Kidney (tissue), 14 donors: ENCODE results near the gene SLC12A7. TPM values are rescaled to one million over a fixed set of nuclear protein-coding genes. Genes with fewer than 3 reads are reported as not detected.

Experiments used
- DNase-seq, 5 donors: peaks; one replicate each; pipeline ENCODE4 v3.0.0-alpha.2; 2013 to 2020
- FAIRE-seq: peaks from 2 replicates; lab custom pipeline; 2012; peaks lifted over from hg19 to GRCh38; lab: Jason Lieb, UNC
- H3K27ac ChIP-seq, 2 donors: one replicate each; pipeline ENCODE4 v1.7.0; 2013; ENCODE audit warnings: low read depth in 2 of 2, low read length in 2 of 2, inconsistent platforms in 1 of 2
- H3K27me3 ChIP-seq: one replicate; pipeline ENCODE4 v1.7.1; 2013; ENCODE audit warnings: low read length, inconsistent platforms; ENCODE audit not compliant: control insufficient read depth, insufficient read depth
- H3K36me3 ChIP-seq, 3 donors: one replicate each; pipeline versions ENCODE4 v1.7.0 to v1.7.1; 2013; ENCODE audit warnings: low read length in 3 of 3, control low read depth in 1 of 3, inconsistent platforms in 1 of 3; ENCODE audit not compliant: insufficient read depth in 3 of 3, control insufficient read depth in 2 of 3
- H3K4me1 ChIP-seq, 3 donors: one replicate each; pipeline versions ENCODE4 v1.7.0 to v1.7.1; 2013; ENCODE audit warnings: low read length in 3 of 3, inconsistent platforms in 1 of 3, low read depth in 1 of 3; ENCODE audit not compliant: control insufficient read depth in 2 of 3, insufficient read depth in 2 of 3
- H3K4me3 ChIP-seq, 3 donors: one replicate each; pipeline versions ENCODE4 v1.7.0 to v1.8.1; 2013; ENCODE audit warnings: low read length in 3 of 3, control low read depth in 1 of 3, inconsistent platforms in 1 of 3
- H3K9ac ChIP-seq, 3 donors: one replicate each; pipeline versions ENCODE4 v1.7.0 to v1.7.1; 2013; ENCODE audit warnings: low read length in 3 of 3, control low read depth in 1 of 3, inconsistent platforms in 1 of 3
- H3K9me3 ChIP-seq, 3 donors: one replicate each; pipeline versions ENCODE4 v1.7.0 to v1.7.1; 2013; ENCODE audit warnings: low read length in 3 of 3, control low read depth in 1 of 3, inconsistent platforms in 1 of 3; ENCODE audit not compliant: control insufficient read depth in 2 of 3, insufficient read depth in 1 of 3
- intact Hi-C: fragments of 100-400 bp; cut with DNase I; formaldehyde crosslinking; loops from one replicate; pipeline ENCODE4 v1.11.1; 2022
- polyA plus RNA-seq: library from polyadenylated mRNA; stranded (reverse); fragments of 350-450 nt; fragmentation: Illumina TruSeq; extraction: RNeasy Lipid Tissue Mini Kit (QIAGEN cat#74804); gene quantifications from one replicate; pipeline ENCODE4 v1.2.3, GENCODE V29; 2014; ENCODE audit warnings: low read depth, low replicate concordance; ENCODE audit not compliant: insufficient read depth
- total RNA-seq: library from RNA; stranded (reverse); fragmentation: NEBNext Ultra II Directional; extraction: Animal tissue kit (Norgen Biotek cat#: 25700); gene quantifications from one replicate; pipeline ENCODE4 v1.2.1, GENCODE V29; 2021
- TF ChIP-seq, protein P1 (sequence below): IDR thresholded peaks from 3 replicates; pipeline ENCODE4 v1.5.1; 2012; ENCODE audit warnings: mild to moderate bottlenecking, moderate library complexity, borderline replicate concordance; ENCODE audit not compliant: insufficient read depth; ENCODE audit errors: extremely low read depth
- donor health status: control.
- donor health status: control.
- donor health status: control.
- donor health status: control.
- donor health status: control.
- donor health status: DM: yes; HTN: yes; CAD: no.
- donor health status: Normal renal cell carcinoma (clear cell type).

The SLC12A7 gene
- total and polyA plus RNA-seq, 2 donors from 2014 or later, result 28.2 to 92.9 TPM

DNA sequence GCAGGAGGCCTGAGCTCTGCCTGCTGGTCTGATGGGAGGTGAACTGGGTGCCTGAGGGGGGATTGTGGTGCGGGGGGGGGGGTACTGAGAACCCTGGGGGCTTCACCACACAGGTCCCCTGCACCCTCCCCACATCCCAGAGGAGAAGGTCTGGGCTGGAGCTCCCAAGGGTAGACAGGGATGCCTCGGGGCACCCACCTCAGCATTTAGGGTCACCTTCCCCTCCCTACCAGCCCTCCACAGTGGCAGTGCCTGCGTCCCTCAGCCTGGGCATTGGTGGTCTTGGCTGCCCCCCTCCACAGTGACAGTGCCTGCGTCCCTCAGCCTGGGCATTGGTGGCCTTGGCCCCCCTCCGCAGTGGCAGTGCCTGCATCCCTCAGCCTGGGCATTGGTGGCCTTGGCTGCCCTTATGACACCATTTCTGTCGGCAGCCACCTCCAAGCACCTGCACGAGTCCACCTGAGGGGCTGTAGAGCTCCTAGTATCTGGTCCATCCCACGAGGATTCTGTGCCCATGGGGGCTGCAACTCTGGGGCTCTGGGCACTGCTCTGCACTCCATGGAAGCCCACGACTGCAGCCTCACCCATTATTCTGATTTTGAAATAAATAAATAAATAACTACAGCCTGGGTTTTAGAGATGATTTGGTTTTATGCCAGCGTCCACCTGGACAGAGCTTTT lies 81.8 kb downstream of the SLC12A7 start:
- no peak overlapping the region for H3K4me3 ChIP-seq
- H3K4me1 ChIP-seq, result no peaks in the 10 kb centered on the region
- no peak for FAIRE-seq
- intact Hi-C loops, result no loop called here
- H3K9ac ChIP-seq, result no peak overlapping the region
- H3K27ac ChIP-seq, result no peak overlapping the region
- TF ChIP-seq, protein P1, sequence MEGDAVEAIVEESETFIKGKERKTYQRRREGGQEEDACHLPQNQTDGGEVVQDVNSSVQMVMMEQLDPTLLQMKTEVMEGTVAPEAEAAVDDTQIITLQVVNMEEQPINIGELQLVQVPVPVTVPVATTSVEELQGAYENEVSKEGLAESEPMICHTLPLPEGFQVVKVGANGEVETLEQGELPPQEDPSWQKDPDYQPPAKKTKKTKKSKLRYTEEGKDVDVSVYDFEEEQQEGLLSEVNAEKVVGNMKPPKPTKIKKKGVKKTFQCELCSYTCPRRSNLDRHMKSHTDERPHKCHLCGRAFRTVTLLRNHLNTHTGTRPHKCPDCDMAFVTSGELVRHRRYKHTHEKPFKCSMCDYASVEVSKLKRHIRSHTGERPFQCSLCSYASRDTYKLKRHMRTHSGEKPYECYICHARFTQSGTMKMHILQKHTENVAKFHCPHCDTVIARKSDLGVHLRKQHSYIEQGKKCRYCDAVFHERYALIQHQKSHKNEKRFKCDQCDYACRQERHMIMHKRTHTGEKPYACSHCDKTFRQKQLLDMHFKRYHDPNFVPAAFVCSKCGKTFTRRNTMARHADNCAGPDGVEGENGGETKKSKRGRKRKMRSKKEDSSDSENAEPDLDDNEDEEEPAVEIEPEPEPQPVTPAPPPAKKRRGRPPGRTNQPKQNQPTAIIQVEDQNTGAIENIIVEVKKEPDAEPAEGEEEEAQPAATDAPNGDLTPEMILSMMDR, result no peak
- no peaks in the 10 kb centered on the region for H3K27me3 ChIP-seq
- H3K9me3 ChIP-seq, result no peaks in the 10 kb centered on the region
- peak in 1 of 5 donors; percentile 48 for DNase-seq
- no peaks in the 10 kb centered on the region for H3K36me3 ChIP-seq

DNA sequence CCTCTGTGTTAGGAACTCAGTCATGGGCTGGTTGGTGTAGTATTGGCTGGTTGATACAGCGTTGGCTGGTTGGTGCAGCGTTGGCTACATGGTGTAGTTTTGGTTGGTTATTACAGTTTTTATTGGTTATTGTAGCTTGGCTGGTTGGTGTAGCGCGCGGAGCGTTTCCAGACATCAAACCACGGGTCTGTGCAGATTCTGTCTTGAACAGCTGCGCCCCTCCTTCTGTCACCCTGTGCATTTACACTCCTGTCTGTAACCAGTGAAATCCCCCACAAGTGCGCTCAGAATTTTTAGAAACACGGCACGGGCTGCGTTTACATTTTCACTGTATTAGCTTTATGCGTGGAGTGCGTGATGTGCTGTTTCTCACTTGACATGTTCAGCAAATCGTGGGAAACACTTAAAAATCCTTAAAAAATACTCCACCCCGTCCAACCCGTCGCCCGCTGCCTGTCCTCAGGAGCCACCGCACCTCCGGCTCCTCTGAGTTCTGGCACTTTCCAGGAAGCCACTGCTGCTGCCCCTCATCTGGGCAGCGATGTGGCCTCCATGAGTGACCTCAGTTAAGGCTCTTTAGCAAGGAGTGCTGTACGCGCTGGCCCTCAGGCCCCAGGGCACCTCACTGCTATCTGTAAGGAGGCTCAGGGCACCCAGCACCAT lies 82.5 kb downstream of the SLC12A7 start:
- H3K9me3 ChIP-seq, result no peaks in the 10 kb centered on the region
- intact Hi-C loops, result no loop called here
- TF ChIP-seq, protein P1, result no peak
- H3K4me1 ChIP-seq, result no peaks in the 10 kb centered on the region
- DNase-seq (peak in 1 of 5 donors; percentile 53), FAIRE-seq (no peak)
- no peaks in the 10 kb centered on the region for H3K27me3 ChIP-seq
- no peak overlapping the region for H3K27ac ChIP-seq
- no peak overlapping the region for H3K9ac ChIP-seq
- H3K4me3 ChIP-seq, result no peak overlapping the region
- H3K36me3 ChIP-seq, result no peaks in the 10 kb centered on the region

DNA sequence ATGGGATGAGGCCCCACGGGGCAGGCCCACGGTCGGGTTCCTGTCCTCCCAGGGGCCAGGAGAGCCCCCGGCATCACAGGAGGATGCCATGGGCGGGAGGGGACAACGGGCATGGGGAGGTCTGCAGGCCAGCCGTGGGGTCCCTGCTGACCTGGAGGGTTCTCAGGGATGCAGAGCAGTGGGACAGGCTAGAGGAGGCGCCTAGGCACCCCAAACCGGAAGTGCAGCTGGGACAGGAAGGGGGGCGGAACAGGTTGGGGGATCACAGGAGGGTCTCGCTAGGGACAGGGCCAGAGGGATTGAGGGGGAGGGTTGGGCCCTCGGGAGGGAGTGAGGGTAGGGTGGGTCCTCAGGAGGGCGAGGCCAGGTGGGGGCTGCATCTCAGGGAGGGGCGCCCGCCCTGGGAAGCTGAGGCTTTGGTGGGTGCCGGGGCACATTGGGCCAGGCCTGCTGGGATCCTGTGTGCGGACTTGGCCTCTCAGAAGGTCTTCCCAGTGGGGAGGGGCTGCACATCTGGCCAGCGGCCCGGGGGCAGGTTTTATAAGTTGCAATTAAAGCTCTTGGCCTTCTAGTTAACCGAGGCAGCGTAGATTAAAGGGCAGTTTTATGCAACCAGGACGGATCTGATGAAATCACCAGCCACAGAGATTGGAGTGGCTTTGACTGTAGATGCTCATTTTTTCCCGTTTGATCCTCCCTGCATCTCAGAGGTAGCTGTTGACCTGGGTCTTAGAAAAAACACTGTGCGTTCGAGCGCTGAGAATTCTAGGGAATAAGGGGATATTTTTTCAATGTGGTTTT lies 83.2 kb downstream of the SLC12A7 start:
- DNase-seq (peak in 1 of 5 donors; percentile 68), FAIRE-seq (no peak)
- H3K9ac ChIP-seq, result no peak overlapping the region
- intact Hi-C loops, result no loop called here
- H3K4me3 ChIP-seq, result no peak overlapping the region
- H3K9me3 ChIP-seq, result no peaks in the 10 kb centered on the region
- H3K36me3 ChIP-seq, result no peaks in the 10 kb centered on the region
- H3K4me1 ChIP-seq, result no peaks in the 10 kb centered on the region
- no peak overlapping the region for H3K27ac ChIP-seq
- H3K27me3 ChIP-seq, result no peaks in the 10 kb centered on the region
- TF ChIP-seq, protein P1, result no peak
